Activated CD8-positive, alpha-beta memory T cell treated with anti-CD3 and anti-CD28 coated beads, Interleukin-2, amount 50 U/mL, for 48 hours (primary cell): ENCODE measurements around the gene AVPI1.

ENCODE experiments used
- DNase-seq: peaks from one replicate; pipeline ENCODE4 v3.0.0-alpha.2; 2020

The AVPI1 gene, protein sequence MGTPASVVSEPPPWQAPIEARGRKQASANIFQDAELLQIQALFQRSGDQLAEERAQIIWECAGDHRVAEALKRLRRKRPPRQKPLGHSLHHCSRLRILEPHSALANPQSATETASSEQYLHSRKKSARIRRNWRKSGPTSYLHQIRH

DNA sequence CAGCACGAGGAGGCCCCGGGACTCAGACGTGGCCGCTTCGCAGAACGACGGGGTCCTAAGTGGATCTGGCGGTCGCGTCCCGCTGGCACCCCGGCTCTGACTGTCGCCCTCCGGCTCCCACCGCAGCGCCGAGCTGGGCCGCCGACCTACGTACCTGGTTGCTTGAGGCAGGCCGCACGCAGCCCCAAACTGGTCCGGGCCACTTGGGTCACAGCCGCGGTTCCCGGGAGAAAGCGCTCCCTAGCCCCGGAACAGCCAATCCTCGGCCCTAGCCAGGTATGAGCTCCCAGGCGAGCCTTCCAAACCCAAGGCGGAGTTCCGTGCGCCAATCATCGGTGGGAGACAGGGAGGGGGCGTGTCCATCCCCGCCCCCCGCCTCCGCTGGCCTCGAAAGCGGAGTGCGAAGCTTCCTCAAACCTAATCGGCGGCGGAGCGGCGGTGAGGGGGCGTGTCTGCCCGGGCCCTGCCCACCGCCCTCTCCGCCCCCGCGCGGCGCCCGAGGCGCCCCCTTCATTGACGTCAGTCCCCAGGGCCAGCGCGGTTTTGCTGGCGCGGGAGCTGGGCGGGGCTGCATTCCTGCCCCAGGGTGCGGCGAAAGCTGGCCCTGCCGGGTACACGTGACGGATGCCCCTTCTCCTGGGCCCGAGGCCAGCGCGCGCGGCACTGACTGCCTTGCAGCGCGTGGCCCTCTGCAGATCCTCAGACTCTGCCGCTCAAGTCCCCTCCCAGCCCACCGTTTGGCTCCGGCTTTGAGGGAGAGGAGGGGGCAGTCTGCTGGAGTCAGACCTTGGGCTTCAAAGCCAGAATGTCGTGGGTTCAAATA, at the start of gene AVPI1:
TSS of gene AVPI1 (minus strand) at position 280 of the 823 bp plus-strand sequence. CDS start 7,336 bp downstream, outside the sequence.
- peak; percentile 97 for DNase-seq

DNA sequence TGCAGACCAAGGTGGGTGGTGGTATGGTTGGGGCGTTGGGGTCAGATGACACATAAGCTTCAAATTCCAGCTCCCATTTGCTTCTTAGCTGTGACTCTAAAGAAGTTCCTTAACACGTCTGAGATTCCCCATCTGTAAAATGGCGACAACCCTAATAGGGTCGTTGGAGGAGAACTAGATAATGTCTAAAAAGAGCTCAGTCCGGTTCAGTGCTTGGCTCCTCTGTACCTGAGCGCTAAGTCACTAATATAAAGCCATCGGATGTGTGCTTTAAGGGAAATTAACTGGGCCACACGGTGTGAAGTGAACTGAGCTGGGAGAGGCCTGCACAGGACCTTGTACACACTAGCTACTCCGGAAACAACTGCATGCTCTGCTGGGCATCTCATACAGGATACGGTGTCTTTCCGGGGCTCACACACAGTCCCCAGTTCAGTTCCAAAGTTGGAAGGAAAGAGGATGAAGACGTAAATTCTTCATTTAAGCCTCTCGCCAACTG, 49.4 kb upstream of the AVPI1 start:
- DNase-seq, result no peak

DNA sequence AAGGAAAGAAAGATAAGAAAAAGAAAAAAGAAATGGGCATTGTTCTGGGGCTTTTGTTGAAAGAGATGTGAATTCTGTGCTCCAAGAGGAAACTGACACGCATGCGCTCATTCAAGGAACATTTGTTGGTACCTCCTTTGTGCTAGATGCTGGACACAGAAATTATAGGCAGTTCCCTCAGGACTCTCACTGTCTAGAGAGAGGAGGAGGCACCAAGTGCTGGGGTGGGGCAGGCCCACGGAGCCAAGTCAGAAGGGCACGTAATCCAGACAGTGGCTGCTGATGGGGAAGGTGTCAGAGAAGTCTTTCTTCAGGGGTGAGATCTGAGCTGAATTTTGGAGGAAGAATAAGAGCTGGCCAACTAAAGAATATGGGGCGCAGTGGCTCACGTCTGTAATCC, 47.0 kb upstream of the AVPI1 start:
- DNase-seq, result no peak

DNA sequence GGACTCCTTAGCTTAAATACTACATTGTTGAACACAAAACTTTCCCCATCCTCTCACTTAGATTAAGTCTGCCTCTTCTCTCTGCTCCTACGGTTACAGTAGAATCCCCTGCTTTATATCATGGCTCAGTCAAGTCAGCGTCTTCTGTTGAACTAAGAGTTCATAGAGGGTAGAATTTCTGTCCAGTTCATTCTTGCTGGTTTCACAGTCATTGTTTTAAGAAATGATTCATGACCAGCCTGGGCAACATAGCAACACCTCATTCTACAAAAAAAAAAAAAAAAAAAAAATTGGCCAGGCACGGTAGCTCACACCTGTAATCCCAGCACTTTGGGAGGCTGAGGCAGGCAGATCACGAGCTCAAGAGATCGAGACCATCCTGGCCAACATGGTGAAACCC, 46.2 kb upstream of the AVPI1 start:
- no peak for DNase-seq

DNA sequence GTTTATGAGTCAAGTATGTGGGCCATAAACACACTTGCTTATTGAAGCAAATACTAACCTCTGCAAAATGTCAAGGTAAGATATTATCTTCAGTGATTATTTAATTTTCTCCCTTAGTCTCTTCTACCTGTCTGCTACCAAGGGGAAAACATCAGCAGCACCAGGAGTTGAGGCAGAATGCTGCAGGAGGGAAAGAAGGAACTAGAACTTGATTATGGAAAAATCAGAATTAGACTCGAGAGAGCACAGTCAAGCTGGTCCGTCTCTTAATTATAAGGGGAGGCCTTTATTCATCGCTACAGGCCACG, 45.0 kb upstream of the AVPI1 start:
- no peak for DNase-seq

DNA sequence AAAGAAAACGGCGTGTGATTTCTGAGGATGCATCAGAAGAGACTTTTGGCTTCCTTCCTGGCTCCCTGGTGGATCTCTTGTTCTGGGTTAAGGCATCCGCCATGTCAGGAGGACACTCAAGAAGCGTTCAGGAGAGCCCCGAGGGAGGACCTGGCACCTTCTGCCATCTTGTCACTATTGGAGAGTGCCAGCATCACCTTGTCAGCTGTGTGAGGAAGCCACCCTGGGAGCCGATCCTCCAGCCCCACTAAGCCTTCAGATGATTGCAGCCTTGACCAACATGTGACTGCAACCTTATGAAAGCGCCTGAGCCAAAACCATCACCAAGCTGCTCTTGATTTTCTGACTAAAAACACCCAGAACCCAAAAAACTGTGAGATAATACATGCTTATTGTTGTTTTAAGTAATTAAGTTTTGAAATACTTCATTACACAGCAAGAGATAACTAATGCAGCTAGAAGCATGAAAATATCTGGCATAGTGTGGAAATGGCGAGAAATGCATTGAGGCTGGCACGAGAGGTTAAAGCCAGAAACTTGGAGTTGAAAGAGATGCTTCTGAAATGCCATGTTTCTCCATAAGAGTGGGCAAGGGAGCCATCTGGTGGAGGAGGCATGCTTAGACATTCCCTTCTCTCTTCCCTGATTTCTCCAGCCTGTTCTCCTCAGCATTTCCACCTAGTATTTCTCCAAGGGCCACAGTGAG, 44.5 kb upstream of the AVPI1 start:
- no peak for DNase-seq

DNA sequence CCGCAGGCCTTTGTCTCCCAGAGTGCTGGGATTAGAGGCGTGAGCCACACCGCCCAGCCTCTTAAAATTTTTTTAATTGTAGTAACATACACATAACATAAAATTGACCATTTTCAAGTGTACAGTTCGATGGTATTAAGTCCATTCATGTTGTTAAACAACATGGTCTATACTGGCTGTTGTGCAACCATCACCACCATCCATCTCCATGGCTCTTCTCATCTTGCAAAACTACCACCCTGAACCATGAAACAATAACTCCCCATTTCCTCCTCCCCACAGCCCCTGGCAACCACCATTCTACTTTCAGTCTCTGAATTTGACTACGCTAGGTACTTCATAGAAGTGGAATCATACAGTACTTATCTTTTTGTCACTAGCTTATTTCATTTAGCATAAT, 42.0 kb upstream of the AVPI1 start:
- no peak for DNase-seq

DNA sequence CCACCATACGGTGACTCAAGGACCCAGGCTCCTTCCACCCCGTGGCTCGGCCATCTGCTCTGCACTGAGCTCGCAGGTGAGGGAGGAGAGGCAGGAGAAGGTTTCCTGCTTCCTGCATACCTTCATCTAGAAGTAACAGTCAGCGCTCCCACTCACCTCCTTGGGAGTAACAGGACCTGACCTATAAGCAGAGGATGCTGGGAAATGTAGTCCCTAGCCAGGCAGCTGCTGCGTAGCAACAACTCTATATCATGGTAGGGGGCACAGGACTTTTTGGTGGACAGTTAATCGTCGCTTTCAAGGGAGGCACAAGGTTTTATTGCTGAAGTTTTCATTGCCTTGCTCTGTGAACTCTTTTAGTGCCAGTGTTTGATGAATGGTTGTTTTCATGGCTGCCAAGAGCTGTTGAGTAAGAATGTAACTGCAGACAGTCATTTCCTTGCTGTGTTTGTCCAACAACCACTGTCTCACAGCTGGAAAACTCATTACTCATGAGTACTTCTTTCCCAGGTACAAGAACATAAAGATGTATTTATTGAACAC, 39.7 kb upstream of the AVPI1 start:
- DNase-seq, result no peak

DNA sequence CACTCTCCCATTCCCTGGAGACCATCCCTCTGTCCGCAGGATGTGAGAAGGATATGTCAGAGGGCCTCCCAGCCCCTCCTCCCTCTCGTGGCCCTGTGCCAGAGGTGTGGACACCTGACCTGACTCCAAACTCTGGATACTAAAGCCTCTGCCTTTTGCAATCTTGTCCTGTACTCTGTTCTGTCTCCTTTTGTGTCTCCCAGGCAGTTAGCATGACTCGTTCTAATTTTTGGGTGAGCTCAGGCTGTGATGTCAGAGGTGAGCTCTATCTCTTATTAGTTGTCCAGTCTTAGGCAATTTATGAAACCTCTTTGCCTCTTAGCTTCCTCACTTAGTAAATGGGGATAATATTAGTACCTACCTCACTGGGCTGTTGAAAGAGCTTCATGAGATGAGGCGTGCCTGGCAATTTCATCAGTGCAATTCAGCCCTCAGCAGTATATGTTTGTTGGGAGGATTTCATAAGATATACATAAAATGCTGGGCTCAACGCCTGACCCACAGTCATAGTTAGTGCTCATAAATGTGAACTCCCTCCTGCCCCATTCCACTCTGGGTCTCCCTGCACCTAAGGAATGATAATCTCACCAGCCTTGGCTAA, 37.4 kb upstream of the AVPI1 start:
- DNase-seq, result no peak

DNA sequence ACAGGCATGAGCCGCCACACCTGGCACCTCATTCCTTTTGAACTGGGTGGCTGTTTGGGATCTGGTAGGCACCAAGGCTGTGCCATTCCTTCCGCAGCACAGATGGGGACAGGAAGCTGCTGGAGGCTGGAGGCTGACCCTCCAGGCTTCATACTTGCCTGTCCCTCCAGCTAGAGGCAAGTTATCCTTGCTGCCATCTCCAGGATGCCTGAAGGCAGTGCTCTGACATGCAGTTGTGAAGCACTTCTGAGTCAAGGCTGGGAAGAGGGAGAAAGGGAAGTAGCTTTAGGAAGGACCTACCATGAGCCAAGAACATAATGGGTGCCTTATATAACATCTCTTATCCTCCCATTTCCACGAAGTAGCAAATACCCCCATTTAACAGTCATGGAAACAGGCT, 36.0 kb upstream of the AVPI1 start:
- no peak for DNase-seq

DNA sequence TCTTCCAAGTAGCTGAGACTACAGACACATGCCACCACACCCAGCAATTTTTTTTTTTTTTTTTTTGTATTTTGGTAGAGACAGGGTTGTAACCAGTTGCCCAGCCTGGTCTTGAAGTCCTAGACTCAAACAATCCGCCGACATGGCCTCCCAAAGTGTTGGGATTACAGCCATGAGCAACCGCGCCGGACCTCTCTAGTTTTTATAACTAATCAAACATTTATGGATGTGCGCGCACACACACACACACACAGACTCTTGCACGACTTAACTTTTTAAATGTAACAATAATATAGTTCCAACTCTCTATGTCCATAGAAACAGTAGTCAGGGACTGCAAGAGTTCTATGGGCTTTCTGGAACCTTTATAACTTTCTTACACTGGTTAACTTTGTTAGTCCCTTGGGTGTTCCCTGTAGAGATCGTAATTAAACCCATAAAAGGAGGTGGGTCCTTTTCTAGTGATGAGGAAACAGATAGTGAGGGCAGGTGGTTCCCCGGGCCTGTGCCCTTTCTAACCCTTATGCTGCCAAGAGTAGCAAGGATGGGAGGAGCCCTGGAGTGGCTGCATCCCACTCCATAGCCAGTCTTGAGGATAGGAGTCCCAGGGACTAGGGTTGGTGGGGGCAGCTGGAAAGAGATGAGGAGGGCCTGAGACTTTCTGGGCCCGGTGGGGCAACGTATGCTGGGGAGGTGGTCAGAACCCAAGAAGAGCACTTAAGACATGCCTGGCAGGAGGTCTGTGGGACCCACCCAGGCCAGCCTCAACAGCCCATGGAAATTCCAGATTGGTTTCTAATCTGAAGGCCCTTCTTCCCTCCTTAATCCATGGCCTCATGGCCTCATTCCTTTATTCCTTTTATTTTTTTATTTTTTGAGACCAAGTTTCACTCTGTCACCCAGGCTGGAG, 35.1 kb upstream of the AVPI1 start:
- no peak for DNase-seq

DNA sequence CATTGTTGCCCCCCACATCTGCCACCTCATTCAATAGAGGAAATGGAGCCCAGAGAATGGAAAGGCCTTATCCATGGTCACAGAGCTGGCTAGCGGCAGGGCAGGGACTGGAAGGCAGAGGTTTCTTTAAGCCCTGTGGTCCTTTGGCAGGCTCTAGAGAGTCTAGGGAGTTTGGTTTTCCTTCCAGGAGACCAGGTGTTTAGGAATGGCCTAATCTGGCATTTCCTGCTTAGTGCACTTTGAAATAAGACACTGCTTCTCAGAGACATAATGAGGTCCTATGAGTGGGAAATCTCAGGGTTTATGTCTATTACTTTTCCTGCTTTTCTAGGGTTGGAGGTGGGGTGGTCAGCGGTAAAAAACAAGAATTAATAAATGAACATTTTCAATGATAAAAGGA, 32.6 kb upstream of the AVPI1 start:
- DNase-seq, result no peak

DNA sequence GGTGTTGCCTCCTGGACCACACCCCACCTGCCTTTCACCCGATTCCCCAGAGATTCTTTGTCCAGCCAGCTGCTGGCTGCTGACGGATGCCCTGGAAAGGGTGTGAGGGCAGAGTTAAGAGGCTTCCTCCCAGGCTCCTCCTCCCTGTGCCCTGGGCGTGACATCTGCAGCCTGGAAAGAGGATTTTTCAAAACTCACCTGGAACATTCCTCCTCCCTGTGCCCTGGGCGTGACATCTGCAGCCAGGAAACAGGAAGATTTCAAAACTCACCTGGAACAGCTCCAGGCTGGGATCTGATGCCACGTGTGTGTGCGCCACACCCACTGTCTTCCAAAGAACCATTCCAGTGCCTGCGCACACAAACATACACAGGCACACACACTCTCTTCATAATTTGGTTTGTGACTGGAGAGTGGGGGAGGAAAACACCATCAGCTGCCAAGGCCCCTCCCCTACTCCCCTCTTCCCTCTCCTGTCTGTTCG, 31.7 kb upstream of the AVPI1 start:
- no peak for DNase-seq

DNA sequence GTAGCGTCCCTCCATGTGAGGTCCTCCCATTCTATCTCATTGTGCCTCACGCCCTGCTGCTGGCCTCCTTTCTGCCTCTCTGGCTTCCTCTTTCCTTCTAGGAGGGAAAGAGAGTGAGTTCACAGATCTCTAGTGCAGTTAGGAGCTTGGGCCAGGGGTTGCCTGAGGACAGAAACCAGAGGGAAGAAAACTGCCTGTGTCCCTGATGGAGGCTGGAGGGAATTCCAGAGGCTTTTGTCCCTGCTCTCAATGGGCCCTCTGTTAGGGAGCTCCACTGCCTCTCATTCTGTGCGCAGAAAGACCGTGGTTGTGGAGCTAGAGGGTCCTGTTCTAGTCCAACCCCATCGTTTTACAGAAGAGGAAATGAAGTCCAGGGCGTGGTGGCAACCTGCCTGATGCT, 31.1 kb upstream of the AVPI1 start:
- no peak for DNase-seq

DNA sequence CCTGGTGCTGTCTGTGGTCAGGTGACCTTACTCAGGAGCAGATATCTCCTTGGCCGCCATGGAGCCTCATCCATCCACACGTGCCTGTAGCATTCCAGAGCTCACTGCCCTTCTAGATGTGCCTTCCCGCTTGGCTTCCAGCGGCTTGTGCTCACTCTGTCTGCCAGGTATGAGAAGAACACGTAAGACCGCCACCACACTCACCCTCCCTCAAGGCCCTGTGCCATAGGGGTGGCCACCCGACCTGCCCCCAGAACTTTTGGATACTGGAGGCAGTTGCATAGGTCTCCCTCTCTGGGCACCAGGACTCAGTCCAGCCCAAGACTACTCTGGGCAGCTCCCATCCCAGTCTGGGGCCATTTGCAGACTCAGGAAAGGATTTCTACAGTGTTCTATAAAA, 30.6 kb upstream of the AVPI1 start:
- DNase-seq, result no peak

DNA sequence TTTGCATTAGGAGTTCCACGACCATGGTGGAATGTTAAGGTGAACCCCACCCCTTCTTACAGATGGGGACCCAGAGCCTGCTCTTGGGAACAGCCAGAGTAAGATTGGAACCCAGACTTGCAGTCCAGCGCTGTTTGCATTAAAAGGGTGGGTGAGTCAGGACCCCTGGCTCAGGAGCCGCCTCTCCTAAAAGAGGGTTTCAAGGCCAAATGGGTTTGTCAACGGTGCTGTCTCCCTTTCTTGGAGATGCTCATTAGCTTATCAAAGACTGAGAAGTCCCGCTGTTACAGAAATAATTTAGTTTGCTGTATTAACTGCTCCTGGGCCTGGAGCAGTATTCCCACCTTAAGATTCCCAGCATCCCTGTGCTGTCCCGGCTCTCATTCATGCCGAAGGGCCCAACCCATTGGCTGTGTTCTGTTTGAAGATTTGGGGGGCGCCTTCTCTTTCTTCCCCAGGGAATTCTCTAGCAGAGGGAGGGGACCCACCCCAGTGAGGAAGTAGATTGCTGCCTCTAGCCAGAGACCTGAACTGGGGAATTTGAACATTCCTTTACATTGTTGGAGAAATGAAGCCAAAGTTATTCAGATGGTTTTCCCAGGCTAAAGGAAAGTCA, 28.3 kb upstream of the AVPI1 start:
- DNase-seq, result no peak

DNA sequence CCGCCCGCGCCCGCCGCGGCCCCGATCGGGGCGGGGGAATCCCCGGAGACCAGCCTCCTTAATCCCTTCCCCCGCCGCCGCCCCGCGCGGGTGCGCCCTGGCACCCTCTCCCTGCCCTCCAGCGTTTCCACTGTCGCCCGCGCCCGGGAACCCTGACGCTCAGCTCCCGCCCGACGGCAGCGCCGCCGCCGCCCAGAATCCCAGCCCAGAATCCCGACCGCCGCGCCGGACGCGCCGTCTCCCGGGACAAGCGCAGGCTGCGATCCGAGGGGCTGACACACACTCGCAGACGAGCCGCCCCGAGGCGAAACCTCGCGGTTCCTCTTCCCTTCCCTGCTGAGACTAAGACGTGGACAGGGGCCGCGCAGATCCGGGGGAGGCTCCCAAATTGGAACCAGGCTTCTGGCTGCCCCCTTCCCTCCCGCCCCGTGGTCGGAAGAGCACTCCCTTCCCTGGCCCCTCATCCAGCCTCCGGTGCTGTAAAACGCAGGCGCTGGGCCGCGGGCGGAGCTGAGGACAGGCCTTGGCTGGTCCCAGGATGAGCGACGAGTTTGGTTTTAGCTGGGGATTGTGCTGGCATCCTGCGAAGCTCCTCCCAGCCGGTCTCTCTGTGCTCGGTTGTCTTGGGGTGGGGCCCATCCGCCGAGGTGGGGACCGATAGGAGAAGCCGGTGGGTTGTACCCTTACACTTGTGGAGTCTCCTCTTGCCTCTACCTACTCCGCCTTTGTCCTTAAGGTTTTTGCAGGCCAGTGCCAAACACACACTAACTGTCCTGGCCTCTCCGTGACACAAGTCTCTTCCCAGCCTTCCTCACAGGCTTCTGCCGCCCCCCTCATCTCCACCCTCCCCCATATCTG, 27.6 kb upstream of the AVPI1 start:
- DNase-seq, result peak; percentile 76

DNA sequence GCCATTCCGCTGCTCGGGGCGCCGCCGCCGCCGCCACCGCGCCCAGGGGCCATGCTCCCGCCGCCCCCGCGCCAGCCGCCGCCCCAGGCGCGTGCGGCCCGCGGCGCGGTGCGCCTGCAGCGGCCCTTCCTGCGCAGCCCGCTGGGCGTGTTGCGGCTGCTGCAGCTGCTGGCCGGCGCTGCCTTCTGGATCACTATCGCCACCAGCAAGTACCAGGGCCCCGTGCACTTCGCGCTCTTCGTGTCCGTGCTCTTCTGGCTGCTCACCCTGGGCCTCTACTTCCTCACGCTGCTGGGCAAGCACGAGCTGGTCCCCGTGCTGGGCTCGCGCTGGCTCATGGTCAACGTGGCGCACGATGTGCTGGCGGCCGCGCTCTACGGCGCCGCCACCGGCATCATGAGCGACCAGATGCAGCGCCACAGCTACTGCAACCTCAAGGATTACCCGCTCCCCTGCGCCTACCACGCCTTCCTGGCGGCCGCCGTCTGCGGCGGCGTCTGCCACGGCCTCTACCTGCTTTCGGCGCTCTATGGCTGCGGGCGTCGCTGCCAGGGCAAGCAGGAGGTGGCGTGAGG, 26.9 kb upstream of the AVPI1 start:
- DNase-seq, result no peak

DNA sequence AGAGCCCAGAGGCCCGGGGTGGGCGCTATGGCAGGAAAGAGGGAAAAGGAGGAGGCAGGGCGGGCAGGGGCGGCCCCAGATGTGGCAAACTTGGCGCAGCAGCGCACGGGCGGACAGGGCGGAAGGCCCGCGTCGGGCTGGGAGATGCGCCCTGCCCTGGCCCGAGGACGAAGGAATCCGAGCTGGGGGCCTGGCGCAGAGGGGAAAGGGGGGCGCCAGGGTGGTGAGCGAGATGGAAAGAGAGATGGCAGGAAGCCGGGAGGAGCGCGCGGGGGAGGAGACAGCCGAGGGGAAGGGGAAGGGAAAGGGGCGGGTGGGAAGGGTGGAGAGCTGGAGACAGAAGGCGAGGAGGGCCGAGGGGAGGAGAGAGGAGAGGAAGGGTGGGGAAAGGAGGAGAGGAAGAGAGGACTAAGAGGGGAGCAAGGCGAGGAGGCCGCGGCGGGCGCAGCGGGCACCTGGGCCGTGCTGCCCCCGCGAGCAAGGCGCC, 26.3 kb upstream of the AVPI1 start, which contains the start of gene MARVELD1:
TSS of gene MARVELD1 (plus strand) at position 392 of the 487 bp plus-strand sequence. CDS start 147 bp downstream, outside the sequence.
- DNase-seq, result peak; percentile 59
